GM21423 (cell line): ENCODE measurements around the gene FTCD.
"Not testable (repeated sequence)": the region's sequence is repeated elsewhere in the genome, so short reads cannot be mapped to it uniquely, and the experiment has no call there.

Source experiments
- ATAC-seq: cut with Tn5 transposase; IDR thresholded peaks from one replicate; pipeline ENCODE4 v1.9.1; 2021; ENCODE audit warnings: mild to moderate bottlenecking, moderate library complexity; ENCODE audit not compliant: unreplicated experiment

FTCD gene, protein sequence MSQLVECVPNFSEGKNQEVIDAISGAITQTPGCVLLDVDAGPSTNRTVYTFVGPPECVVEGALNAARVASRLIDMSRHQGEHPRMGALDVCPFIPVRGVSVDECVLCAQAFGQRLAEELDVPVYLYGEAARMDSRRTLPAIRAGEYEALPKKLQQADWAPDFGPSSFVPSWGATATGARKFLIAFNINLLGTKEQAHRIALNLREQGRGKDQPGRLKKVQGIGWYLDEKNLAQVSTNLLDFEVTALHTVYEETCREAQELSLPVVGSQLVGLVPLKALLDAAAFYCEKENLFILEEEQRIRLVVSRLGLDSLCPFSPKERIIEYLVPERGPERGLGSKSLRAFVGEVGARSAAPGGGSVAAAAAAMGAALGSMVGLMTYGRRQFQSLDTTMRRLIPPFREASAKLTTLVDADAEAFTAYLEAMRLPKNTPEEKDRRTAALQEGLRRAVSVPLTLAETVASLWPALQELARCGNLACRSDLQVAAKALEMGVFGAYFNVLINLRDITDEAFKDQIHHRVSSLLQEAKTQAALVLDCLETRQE

DNA sequence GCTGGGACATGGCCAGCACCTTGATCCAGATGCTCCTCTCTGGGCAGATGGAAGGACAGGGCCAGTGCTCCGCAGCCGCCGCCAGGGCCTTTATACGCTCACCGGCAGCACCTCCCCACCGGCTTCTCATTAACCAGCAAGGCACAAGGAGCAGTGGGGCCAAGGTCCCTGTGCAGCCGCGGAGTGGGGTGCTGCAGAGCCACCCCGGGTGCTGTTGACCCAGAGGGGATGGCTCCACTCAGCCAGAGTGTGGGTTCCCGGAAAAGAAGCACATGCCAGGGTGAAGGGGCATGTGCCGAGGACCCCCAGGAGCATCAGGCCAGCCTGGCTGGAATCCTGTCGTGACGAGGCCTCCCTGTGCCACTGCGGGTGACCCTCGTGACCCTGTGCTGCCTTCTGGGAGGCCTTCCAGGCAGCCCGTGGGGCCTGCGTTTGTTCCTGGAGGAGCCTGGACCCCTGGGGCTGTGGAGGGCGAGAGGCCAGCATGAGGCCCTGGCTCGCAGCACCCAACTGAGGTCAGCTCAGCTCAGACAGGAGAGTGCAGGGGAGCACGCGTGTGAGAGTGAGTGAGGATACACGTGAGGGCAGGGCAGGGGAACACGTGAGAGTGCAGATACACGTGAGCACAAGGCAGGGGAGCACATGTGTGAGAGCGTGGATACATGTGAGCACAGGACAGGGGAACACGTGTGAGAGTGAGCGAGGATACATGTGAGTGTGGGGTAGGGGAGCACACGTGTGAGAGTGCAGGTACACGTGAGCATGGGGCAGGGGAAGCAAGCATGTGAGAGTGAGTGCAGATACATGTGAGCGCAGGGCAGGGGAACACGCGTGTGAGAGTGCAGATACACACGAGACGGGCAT, at the start of gene FTCD:
FTCD (minus strand) TSS at position 66 of the 864 bp plus-strand sequence; CDS start at position 10, 56 bp downstream.
- ATAC-seq, result no peak

DNA sequence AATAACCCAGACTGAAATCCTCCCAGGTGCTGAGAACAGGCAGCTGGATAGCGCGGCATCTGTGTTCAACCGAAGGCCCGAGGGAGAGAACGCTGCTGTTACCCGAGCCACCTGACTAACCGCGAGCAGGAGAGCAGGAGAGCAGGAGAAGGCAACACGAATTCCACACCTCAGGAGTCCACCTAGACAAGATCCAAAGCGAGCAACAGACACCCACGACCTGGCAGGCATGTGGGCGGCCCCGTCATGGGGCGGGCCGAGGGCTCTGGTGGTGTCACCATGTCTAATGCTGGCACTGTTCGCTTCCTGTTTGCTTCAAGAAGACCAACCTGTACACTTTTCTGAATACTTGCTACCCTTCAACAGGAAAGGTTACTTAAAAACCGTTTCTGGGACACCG, 49.8 kb upstream of the FTCD start:
- no peak for ATAC-seq

DNA sequence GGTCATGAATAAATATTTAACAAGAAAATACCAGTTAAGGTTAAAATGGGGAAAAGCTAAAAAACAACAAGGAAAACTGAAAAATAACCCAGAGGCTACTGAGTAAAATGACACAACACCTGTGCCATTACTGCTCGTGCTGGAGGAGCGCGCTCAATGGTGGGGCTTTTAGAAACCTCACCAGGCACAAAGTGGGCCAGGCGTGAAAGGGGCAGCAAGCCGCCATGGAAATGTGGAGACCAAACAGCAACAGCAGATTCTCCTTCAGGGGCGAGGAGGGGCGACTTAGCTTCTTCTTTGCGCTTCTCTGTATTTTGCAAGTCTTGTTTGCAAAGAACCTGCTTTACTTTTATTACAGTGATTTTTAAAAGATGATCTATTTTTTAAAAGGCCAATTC, 47.8 kb upstream of the FTCD start:
- ATAC-seq, result no peak

DNA sequence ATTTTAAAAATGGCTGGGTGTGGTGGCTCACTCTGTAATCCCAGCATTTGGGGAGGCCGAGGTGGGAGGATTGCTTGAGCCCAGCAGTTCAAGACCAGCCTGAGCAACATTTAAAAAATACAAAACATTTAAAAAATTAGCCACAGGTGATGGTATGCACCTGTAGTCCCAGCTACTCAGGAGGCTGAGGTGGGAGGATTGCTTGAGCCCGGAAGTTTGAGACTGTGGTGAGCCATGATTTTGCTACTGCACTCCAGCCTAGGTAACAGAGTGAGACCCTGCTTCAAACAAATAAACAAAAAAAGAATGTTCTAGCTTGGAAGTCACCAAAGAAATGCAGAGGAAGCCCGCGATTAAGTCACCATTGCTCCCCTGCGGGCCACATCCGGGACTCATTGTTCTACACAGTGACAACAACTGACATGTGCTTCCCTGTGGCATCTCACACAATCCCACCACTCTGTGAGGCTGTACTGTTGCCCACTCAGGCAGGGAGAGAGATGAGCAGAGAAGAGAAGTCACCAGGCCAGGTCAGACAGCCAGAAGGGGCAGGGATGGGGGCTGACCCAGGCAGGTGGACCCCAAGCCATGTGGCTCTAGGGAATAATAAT, 47.3 kb upstream of the FTCD start:
- ATAC-seq, result no peak

DNA sequence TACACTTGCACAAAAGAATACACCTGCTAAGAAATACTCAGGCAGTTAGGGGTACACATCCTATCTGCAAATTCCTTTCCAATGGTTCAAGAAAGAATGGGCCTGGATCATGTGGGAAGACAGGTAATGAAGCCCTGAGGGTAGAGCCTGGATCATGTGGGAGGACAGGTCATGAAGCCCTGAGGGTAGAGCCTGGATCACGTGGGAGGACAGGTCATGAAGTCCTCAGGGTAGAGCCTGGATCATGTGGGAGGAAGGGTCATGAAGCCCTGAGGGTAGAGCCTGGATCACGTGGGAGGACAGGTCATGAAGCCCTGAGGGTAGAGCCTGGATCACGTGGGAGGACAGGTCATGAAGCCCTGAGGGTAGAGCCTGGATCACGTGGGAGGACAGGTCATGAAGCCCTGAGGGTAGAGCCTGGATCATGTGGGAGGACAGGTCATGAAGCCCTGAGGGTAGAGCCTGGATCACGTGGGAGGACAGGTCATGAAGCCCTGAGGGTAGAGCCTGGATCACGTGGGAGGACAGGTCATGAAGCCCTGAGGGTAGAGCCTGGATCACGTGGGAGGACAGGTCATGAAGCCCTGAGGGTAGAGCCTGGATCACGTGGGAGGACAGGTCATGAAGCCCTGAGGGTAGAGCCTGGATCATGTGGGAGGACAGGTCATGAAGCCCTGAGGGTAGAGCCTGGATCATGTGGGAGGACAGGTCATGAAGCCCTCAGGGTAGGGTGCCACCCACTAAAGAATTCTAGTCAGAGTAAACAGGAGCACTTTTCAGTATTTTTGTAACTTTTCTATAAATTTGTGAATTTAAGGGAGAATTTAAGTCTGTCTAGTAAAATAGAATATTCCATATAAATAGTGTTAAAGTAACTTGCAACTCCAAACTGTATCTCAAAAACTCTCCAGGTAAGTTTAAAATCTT, 45.8 kb upstream of the FTCD start:
- not testable (repeated sequence) for ATAC-seq

DNA sequence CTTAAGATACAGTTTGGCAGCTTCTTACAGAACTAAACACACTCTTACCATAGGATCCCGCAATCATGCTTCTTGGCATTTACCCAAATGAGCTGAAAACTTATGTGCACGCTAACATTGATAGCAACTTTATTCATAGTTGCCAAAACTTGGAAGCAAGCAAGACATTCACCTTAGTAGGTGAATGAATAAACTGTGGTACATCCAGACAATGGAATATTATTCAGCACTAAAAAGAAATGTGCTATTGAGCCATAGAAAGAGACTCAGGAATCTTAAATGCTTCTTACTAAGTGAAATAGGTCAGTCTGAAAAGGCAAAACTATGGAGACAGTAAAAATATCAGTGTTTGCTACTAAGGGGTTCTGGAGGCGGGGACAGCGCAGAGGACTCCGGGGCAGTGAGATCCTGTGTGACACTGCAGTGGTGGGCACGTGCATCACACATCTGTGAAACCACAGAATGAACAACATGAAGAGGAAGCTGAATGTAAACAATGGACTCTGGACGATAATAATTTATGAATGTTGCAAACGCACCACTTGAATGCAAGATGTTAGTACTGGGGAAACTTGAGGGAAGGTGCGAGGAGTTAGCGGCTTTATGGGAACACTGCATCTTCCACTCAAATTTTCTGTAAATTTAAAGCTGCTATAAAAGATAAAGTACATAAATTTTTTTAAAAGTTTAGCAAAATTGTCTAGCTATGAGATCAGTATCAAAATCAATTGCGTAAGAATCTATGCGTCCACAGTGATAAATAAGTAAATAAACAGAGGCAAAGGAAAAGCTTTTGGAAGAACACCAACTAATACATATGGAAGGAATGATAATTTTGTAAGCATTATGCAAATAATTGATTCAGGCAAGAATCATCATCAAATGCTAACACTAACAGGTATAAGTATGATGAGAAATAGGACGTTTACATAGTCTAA, 44.3 kb upstream of the FTCD start:
- ATAC-seq, result no peak

DNA sequence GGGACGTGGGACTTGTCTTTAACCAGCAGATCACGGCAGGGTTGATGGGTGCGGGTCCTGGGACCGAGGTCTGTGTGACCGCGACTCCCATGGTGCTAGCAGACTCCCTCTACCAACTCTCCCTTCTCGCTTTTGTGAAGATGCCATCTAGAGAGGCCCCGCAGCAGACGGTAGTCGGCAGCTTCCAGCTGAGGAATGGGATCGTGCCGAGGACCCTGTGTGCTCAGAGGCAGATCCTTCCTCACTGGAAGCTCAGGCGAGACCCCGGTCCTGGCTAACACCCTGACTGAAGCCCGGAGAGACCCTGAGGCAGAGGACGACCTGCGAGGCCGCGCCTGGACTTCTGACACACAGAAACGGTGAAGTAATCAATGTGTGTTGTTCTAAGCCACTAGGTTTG, 41.4 kb upstream of the FTCD start:
- ATAC-seq, result no peak

DNA sequence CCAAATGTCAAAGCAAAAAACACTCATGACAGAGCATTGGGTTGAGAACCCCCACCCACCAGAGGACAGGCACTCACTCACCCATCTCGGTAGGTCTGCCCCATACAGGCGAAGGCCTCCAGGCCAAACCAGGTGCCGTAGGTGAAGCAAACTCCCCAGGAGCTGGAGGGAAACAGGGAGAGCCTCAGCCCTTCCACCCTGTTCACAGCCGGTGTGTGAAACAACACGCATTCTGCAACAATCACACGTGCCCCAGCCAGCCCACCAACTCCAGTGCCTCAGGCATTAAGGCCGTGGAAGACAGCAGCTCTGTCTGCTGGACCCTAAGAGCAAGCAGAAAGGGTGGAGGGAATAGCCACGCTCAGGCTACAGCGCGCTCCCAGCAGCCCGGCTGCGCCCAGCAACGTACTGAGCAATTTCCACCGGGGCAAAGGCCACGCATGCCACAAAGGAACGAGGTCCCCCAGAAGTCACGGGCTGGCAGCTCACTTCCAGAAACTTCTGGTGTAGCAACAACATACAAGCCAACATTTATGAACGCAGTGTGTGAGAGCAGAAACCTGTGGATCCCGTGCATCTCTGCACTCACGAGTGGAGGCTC, 40.3 kb upstream of the FTCD start:
- ATAC-seq, result no peak

DNA sequence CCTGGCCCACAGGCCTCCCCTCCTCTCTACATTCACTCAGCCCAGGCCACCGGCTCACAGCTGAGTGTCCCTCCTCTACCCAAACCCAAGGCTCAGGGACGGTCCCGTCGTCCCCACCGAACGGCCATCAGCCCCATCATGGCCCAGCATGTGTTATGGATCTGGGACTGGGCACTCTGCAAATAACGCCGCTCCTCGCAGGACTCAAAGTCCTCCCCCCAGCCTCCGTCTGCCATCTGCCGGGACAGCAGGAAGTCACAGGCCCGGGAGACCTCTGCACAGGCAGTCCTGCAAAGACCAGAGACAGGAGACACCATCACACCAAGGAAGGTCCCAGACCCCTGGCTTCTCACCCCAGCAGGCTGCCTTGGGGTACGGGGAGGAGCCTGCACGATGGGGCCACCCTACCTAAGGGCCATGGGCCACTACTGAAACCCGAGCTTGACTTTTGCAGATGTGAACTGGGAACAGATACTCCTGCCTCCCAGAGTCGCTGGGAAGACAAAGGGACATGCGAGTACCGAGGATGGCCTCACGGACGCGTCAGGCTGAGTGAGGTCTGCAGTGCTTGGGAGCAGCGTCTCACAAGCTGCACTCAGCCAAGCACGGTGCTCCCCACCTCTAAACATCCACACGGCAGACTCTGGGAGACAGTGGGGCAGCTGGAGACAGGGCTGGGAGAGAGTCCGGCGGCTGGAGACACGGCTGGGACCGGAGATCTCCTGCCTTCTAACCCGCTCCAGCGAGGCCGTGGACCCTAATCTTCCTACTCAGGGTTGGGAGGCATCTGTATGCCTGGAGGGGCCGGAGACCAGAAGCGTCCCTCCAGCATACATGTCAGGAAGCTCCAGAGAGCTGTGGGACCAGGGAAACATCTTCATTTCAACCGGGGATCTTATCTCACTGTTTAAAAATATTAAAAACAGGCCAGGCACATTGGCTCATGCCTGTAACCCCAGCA, 39.3 kb upstream of the FTCD start:
- no peak for ATAC-seq

DNA sequence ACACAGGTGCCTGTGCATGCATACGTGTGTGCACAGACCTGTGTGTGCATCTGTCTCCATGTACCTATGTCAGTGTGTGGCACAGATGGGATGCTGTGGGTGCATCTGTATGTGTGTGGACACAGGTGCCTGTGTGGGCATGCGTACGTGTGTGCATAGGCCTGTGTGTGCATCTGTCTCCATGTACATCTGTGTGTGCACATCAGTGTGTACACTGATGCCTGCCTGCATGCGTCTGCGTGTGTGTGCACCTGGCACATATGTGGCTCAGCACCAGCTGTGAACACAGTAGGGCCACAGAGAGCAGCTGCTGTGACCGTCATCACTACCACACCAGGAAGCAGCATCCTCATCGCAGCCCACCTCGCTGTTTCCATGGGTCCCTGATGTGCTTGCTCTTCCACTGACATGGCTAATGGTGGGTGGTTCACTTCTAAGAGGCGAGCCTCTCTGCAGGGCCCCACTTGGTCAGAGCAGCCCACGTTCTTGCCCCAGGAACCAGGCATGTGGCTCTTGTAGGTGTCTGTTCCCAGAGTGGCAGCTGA, 38.5 kb upstream of the FTCD start:
- ATAC-seq, result no peak

DNA sequence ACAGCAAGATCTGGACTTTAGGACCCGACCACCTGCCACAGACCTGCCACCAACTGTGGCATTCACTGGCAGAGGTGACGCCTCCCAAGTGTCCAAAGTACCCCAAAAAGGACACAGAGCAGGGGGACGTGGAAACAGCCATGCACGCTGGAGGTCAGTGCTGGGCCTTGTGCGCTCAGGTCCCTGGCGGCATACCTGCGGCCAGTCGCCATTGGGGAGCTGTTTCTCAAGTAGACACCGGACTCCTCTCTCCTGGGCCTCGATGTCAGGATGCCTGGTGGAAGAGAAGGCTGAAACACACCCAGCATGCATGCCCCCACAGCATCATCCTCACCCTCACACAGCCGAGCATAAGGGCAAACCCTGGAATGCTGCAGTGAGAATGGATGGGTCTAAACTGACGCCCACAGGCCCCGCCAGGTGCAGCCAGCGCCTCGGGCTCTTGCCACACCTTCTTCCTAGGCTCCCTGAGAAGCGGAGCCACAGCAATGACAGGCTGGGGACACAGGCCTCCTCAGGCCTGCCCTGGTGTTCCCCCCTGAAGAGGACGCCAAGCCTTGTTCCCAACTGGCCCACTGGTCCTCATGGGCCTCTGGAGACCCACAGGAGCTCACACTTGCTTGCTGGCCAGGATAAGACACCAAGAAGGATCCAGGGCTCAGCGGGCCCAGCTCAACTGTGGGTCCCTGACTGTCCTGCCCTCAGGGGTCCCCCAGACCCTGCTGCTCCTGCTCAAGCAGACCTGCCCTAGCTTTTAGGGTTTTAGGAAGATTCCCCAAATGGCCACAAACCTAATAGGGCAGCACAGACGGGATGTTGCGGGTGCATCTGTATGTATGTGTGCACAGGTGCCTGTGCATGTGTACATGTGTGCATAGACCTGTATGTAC, 36.6 kb upstream of the FTCD start:
- ATAC-seq, result no peak

DNA sequence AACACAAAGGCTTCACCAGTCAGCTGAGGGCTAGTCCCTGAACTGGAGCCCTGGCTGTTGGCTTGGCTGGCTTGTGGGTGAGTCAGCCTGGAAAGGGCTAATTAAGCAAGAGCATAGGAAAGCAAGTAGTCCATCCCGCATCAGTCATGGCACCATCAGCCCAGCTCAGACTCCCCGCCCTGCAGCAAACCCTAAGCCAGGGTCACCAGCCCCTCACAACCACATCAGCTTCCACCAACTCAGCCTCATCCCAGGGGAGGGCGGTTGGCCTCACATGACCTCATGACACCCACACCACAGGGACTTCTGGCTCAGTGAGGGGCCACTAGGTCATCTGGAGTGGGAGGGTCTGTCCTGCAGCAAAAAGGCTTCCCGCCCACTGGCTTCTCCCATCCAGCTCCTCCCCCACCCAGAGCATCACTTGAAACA, 35.9 kb upstream of the FTCD start:
- ATAC-seq, result no peak

DNA sequence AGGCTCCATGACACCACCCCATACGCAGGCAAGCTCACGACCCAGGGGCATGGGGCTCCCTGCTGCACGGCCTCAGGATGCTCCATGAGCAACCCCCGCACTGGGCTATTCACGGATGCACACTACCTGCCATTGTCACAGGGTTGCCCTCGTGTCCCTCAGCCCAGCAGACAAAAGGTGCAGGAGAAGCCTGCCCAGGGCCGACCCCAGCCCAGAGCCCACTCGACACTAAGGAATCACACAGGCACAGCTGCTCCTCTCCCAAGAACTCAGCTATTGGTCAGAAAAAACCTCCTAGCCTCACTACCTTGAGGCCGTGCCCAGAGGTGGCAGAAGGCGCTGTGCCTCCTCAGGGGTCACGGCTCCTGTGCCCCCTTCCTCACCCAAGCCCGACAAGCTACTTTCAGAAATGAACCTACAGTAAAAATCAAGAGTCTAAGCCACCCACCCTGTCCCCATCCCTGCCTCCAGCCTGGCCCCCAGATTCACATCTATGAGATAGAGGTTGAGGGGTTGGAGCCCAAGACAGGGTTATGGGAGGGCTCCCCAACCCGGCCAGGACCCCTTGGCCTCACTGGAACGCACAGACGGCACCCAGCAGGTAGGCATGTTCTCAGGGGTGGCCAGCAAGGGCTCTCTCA, 35.2 kb upstream of the FTCD start:
- no peak for ATAC-seq

DNA sequence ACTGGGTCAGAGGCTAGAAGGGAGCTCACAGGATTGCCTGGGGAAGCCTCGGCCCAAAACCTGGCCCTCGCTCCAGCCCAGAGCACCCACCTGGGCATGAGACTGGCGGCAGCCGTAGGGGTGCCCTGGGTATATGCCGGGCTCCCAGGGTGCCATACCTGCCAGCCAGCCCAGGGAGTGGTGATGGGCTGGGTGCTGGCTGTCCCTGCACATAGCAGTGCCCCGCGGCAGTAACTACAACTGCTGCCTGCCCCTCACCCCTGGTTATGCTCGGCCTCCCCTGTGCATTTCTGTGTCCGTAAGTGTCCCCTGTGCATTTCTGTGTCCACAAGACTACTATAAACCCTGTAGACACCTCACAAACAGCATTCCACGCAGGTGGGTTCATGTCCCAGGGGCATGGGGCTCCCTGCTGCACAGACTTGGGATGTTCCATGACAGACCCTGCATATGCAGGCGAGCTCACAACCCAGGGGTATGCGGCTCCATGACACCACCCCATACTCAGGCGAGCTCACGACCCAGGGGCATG, 34.6 kb upstream of the FTCD start:
- ATAC-seq, result no peak

DNA sequence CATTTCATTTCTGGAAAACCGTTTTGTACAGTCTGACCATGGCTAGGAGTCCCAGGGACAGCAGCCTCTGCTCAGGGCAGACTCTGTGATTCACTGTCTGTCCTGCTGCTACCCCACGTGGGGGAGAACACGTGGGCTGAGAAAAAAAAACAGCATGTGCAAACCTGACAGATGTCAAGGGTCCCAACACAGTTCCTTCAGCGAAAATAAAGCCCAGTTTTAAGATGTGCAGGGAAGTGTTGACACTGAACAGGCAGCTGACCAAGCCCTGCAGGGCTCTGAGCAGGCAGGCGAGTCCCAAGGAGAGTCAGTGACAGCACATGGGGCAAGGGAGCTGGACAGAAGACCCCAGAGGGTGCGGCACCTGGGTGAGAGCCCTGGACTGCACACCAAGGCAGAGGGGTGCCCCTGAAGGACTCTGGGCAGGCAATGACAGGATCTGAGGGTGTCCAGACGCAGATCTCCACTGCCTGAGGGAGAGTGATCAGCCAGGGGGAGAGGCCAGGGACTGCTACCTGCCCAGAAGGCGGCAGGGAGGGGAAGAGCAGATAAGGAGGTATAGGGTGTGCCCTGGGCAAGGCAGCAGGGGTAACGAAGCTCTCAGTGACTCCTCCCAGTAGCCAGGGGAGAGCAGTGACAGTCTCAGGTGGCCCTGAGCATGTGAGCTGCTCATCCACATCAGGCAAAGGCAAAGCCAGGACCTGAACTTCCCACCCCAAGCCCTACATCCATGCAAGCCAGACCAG, 34.0 kb upstream of the FTCD start:
- ATAC-seq, result no peak
